ENCODE measurements around the gene PRR30. TPM values are rescaled to one million over a fixed set of nuclear protein-coding genes. Genes with fewer than 3 reads are reported as not detected.
"Not testable (repeated sequence)": the region's sequence is repeated elsewhere in the genome, so short reads cannot be mapped to it uniquely, and the experiment has no call there.

The PRR30 gene
- total and polyA plus RNA-seq, 2 of the 4 experiments (the other 2 are of a cell fraction) = not detected

- H3K4me3 ChIP-seq (ENCODE audit: insufficient read depth, low read depth, low read length); H2AFZ ChIP-seq (replicated peaks; ENCODE audit: low read length, poor library complexity); H2BK120ac ChIP-seq (ENCODE audit: low read depth, low read length); H3K4me1 ChIP-seq (ENCODE audit: control insufficient read depth, insufficient read depth, low read length); H3K56ac ChIP-seq (ENCODE audit: extremely low read depth, insufficient read depth, low read length); H2AK5ac ChIP-seq (ENCODE audit: low read depth, low read length); H2BK5ac ChIP-seq (ENCODE audit: low read depth, low read length, poor library complexity, severe bottlenecking); H3K9me1 ChIP-seq (ENCODE audit: insufficient read depth, low read length); H3K36me3 ChIP-seq (ENCODE audit: control insufficient read depth, insufficient read depth, low read length); H3K79me1 ChIP-seq (ENCODE audit: low read depth in 1 of 2, low read length in 2 of 2); H3K27ac ChIP-seq (ENCODE audit: insufficient read depth, low read length); H3K18ac ChIP-seq (ENCODE audit: low read depth, low read length); H2BK20ac ChIP-seq (ENCODE audit: low read depth, low read length); H4K91ac ChIP-seq (ENCODE audit: insufficient read depth, low read depth, low read length); dilution Hi-C loops (cut with HindIII; ENCODE audit: low sequenced_read_pairs, unreplicated experiment); H4K8ac ChIP-seq (ENCODE audit: low read depth in 2 of 2, low read length in 2 of 2); H3K14ac ChIP-seq (replicated peaks; ENCODE audit: low read depth, low read length); CTCF ChIA-PET; POLR2A ChIA-PET (ENCODE audit: unreplicated experiment); H3K23ac ChIP-seq (ENCODE audit: low read depth, low read length); intact Hi-C loops (cut with micrococcal nuclease); ATAC-seq (ENCODE audit: low read depth); in situ Hi-C loops (cut with MboI; ENCODE audit: low sequenced_read_pairs); DNase-seq; H3K4ac ChIP-seq (ENCODE audit: low read depth, low read length); H3K4me2 ChIP-seq (ENCODE audit: low read depth, low read length); H2AK9ac ChIP-seq (replicated peaks; ENCODE audit: low read depth, low read length, poor library complexity); H2BK15ac ChIP-seq (ENCODE audit: low read depth, low read length); H3K9me3 ChIP-seq (ENCODE audit: control insufficient read depth, insufficient read depth, low read length); H3K9ac ChIP-seq (ENCODE audit: low read depth, low read length); H4K20me1 ChIP-seq (ENCODE audit: insufficient read depth, low read length); H4K5ac ChIP-seq (ENCODE audit: low read depth, low read length); BruUV-seq (replicated peaks): not testable (repeated sequence)
- peaks cover 41% of the 10 kb centered on the region for H3K27me3 ChIP-seq (ENCODE audit: control insufficient read depth, insufficient read depth, low read length)
- WGBS, 2 experiments (ENCODE audit: extremely low coverage in 2 of 2, insufficient read length in 1 of 2) = 82% methylated on average over 9 of the region's 24 CpGs; no CpG with 5 or more reads in 1 of the 2 experiments
These were observed 28.4 kb downstream of the PRR30 start for GRCh38 chr2:27110603-27111352.

Measured in IMR-90 (cell line).